SU-DHL-6 (cell line): ENCODE data around the gene RNF152.

Source experiments
- CTCF ChIP-seq: fragments of 200-600 bp; sonication (generic); IDR thresholded peaks from one replicate; pipeline ENCODE4 v1.5.1; 2017; ENCODE audit warnings: antibody characterized with exemption, mild to moderate bottlenecking, low read length, moderate library complexity; ENCODE audit not compliant: insufficient read depth, poor library complexity, severe bottlenecking
- EZH2phosphoT487 ChIP-seq: fragments of 200-600 bp; sonication (generic), shearing (Covaris generic); conservative IDR thresholded peaks from 2 replicates; pipeline ENCODE4 v1.6.1; 2018; ENCODE audit warnings: mild to moderate bottlenecking, antibody characterized with exemption, low read length, moderate library complexity, mixed read lengths

- TF ChIP-seq CTCF, result no peak
- TF ChIP-seq EZH2phosphoT487, result no peak
These were observed 33.7 kb downstream of the RNF152 start for GRCh38 chr18:61859113-61859512.
